CD4-positive, alpha-beta T cell treated with Interleukin-17A for 4 hours (primary cell): ENCODE data around the gene SARS1.
A peak's percentile ranks its signal among the peaks of the same experiment; 100 is the strongest.
"Not testable (repeated sequence)": the region's sequence is repeated elsewhere in the genome, so short reads cannot be mapped to it uniquely, and the experiment has no call there.

ENCODE experiments used
- DNase-seq: peaks from one replicate; pipeline ENCODE4 v3.0.0-alpha.2; 2020; ENCODE audit warnings: mixed read lengths

The SARS1 gene

GRCh38 chr1:109279615-109280278 lies 66.0 kb downstream of the SARS1 start:
- no peak for DNase-seq

- DNase-seq, result no peak
Observed at GRCh38 chr1:109280862-109281261, 67.1 kb downstream of the SARS1 start.

- DNase-seq, result no peak
Observed at GRCh38 chr1:109281680-109282496, 68.2 kb downstream of the SARS1 start.

GRCh38 chr1:109282497-109282951 lies 68.8 kb downstream of the SARS1 start:
- no peak for DNase-seq

GRCh38 chr1:109282952-109283747 lies 69.4 kb downstream of the SARS1 start, which contains the start of gene PSRC1:
Gene PSRC1 (minus strand): TSS chr1:109283145.
- peak; percentile 92 for DNase-seq

- no peak for DNase-seq
Observed at GRCh38 chr1:109283748-109284600, 70.3 kb downstream of the SARS1 start.

GRCh38 chr1:109286762-109287161 lies 73.0 kb downstream of the SARS1 start:
- DNase-seq, result not testable (repeated sequence)
